Measurements from ENCODE around the gene C11orf68. TPM values are rescaled to one million over a fixed set of nuclear protein-coding genes. Genes with fewer than 3 reads are reported as not detected.

Gene C11orf68
- total and polyA plus RNA-seq, 9 of the 15 experiments (the other 6 are each of a cell fraction or from before 2014, with no cell fraction given), result 3.6 to 35.9 (median 12.8) TPM

DNA sequence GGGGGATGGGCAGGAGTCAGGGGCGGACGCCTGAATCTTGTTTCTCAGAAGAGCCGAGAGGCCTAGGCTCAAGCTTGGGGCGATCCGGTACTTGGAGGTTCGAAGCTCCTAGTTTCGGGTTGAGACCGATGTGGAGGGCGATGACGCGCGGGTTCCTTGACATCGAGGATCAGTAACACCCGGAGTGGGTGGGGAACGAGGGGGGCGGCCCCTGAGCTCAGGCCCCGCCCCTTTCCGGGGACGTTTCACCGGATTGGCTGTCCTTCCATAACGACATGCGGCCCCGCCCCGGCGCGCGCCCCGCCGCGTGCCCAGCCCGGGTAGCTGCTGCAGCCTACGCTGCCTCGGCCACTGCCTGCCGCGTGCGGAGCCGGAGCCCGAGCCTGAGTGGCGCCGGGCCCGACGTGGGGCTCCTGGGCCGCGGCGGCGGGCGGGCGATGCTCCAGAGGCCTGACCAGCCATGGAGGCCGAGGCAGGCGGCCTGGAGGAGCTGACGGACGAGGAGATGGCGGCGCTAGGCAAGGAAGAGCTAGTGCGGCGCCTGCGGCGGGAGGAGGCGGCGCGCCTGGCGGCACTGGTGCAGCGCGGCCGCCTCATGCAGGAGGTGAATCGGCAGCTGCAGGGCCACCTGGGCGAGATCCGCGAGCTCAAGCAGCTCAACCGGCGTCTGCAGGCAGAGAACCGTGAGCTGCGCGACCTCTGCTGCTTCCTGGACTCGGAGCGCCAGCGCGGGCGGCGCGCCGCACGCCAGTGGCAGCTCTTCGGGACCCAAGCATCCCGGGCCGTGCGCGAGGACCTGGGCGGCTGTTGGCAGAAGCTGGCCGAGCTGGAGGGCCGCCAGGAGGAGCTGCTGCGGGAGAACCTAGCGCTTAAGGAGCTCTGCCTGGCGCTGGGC lies 28.3 kb downstream of the C11orf68 start, which contains the start of gene CCDC85B (continued):
- TF ChIP-seq RBM22 (IDR thresholded peaks at IDR 0.05; ENCODE audit: low read depth, low read length, poor library complexity, severe bottlenecking) (peak; percentile 86), SMAD4 (CRISPR knock-in tag; conservative IDR thresholded peaks at IDR 0.05) (peak; percentile 88), TCF7L2 (IDR thresholded peaks at IDR 0.05; ENCODE audit: low read depth, low read length) (no peak), ETV6 (IDR thresholded peaks at IDR 0.05; ENCODE audit: borderline replicate concordance in 1 of 2, low read depth in 2 of 2, low read length in 1 of 2) (no peak), ETV6 (CRISPR knock-in tag; IDR thresholded peaks at IDR 0.05; ENCODE audit: borderline replicate concordance) (no peak; the same call in 1 of the 2 replicates), BRD9 (IDR thresholded peaks at IDR 0.05; ENCODE audit: low read depth, partially characterized antibody) (no peak), POLR2AphosphoS2 (IDR thresholded peaks at IDR 0.05; ENCODE audit: low read length) (no peak), ZNF354B (CRISPR knock-in tag; IDR thresholded peaks at IDR 0.05) (no peak), KDM5B (IDR thresholded peaks at IDR 0.05; ENCODE audit: insufficient replicate concordance, low read depth, low read length) (peak; percentile 92), ZKSCAN8 (CRISPR knock-in tag; IDR thresholded peaks at IDR 0.05) (no peak), TSC22D4 (tag; IDR thresholded peaks at IDR 0.05) (no peak), ZNF124 (CRISPR knock-in tag; IDR thresholded peaks at IDR 0.05) (no peak), POLR3A (IDR thresholded peaks at IDR 0.05; ENCODE audit: borderline replicate concordance, extremely low read depth, insufficient read depth, insufficient read length) (no peak), SMARCA4 (IDR thresholded peaks at IDR 0.05) (no peak)
- TF ChIP-seq, protein P1, sequence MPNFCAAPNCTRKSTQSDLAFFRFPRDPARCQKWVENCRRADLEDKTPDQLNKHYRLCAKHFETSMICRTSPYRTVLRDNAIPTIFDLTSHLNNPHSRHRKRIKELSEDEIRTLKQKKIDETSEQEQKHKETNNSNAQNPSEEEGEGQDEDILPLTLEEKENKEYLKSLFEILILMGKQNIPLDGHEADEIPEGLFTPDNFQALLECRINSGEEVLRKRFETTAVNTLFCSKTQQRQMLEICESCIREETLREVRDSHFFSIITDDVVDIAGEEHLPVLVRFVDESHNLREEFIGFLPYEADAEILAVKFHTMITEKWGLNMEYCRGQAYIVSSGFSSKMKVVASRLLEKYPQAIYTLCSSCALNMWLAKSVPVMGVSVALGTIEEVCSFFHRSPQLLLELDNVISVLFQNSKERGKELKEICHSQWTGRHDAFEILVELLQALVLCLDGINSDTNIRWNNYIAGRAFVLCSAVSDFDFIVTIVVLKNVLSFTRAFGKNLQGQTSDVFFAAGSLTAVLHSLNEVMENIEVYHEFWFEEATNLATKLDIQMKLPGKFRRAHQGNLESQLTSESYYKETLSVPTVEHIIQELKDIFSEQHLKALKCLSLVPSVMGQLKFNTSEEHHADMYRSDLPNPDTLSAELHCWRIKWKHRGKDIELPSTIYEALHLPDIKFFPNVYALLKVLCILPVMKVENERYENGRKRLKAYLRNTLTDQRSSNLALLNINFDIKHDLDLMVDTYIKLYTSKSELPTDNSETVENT (CRISPR knock-in tag; IDR thresholded peaks at IDR 0.05), result peak; percentile 77
- TF ChIP-seq, protein P2, sequence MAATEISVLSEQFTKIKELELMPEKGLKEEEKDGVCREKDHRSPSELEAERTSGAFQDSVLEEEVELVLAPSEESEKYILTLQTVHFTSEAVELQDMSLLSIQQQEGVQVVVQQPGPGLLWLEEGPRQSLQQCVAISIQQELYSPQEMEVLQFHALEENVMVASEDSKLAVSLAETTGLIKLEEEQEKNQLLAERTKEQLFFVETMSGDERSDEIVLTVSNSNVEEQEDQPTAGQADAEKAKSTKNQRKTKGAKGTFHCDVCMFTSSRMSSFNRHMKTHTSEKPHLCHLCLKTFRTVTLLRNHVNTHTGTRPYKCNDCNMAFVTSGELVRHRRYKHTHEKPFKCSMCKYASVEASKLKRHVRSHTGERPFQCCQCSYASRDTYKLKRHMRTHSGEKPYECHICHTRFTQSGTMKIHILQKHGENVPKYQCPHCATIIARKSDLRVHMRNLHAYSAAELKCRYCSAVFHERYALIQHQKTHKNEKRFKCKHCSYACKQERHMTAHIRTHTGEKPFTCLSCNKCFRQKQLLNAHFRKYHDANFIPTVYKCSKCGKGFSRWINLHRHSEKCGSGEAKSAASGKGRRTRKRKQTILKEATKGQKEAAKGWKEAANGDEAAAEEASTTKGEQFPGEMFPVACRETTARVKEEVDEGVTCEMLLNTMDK (IDR thresholded peaks at IDR 0.05; ENCODE audit: borderline replicate concordance, insufficient read depth, low read depth, low read length, poor library complexity, severe bottlenecking), result peak; percentile 47
- TF ChIP-seq, protein P3, sequence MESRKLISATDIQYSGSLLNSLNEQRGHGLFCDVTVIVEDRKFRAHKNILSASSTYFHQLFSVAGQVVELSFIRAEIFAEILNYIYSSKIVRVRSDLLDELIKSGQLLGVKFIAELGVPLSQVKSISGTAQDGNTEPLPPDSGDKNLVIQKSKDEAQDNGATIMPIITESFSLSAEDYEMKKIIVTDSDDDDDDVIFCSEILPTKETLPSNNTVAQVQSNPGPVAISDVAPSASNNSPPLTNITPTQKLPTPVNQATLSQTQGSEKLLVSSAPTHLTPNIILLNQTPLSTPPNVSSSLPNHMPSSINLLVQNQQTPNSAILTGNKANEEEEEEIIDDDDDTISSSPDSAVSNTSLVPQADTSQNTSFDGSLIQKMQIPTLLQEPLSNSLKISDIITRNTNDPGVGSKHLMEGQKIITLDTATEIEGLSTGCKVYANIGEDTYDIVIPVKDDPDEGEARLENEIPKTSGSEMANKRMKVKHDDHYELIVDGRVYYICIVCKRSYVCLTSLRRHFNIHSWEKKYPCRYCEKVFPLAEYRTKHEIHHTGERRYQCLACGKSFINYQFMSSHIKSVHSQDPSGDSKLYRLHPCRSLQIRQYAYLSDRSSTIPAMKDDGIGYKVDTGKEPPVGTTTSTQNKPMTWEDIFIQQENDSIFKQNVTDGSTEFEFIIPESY (CRISPR knock-in tag; IDR thresholded peaks at IDR 0.05), result no peak
